NT2/D1 (cell line): ENCODE results near the gene MAP1LC3B.

Experiments
- DNase-seq: peaks from one replicate; pipeline ENCODE4 v3.0.0-alpha.2; 2011; ENCODE audit warnings: low read depth, low spot score
- H3K27me3 ChIP-seq: 2 replicates; pipeline ENCODE4 v1.6.0; 2011; ENCODE audit warnings: mild to moderate bottlenecking; ENCODE audit not compliant: insufficient read length, insufficient read depth
- H3K36me3 ChIP-seq: 2 replicates; pipeline ENCODE4 v1.6.1; 2011; ENCODE audit warnings: mild to moderate bottlenecking, low read length, mixed read lengths; ENCODE audit not compliant: insufficient read depth, insufficient read length
- H3K4me1 ChIP-seq: 2 replicates; pipeline ENCODE4 v1.5.1; 2011; ENCODE audit not compliant: insufficient read depth, insufficient read length
- H3K4me3 ChIP-seq: 2 replicates; pipeline ENCODE4 v1.5.1; 2011; ENCODE audit warnings: low read depth; ENCODE audit not compliant: insufficient read length
- H3K9ac ChIP-seq: 2 replicates; pipeline ENCODE4 v1.6.0; 2011; ENCODE audit warnings: low read depth; ENCODE audit not compliant: insufficient read length
- H3K9me3 ChIP-seq: 2 replicates; pipeline ENCODE4 v1.5.1; 2011; ENCODE audit warnings: mild to moderate bottlenecking, low read length; ENCODE audit not compliant: insufficient read depth
- SUZ12 ChIP-seq: IDR thresholded peaks from 2 replicates; pipeline ENCODE4 v1.6.1; 2011; ENCODE audit not compliant: insufficient read length, insufficient read depth; ENCODE audit errors: extremely low read depth
- YY1 ChIP-seq: IDR thresholded peaks from 2 replicates; pipeline ENCODE4 v1.6.1; 2011; ENCODE audit not compliant: insufficient read length, insufficient read depth
- ZNF274 ChIP-seq: IDR thresholded peaks from 2 replicates; pipeline ENCODE4 v1.6.1; 2011; ENCODE audit warnings: mild to moderate bottlenecking, low read depth, low read length

MAP1LC3B gene

DNA sequence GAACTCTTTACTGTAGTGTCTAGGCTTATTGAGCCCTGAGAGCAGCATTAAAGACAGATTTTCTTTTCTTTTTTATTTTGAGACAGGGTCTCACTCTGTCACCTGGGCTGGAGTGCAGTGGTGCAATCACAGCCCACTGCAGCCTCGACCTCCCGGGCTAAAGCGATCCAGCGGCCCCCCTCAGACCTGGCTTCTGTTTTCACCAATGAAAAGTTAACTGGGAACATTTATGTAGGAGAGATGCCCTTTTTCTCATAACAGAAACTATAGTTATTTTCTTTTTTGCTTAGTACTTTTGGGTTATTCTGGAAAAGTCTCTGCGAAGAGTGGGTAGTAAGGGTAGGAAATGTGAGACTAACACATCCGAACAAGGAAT lies 1.5 kb downstream of the MAP1LC3B start:
- TF ChIP-seq SUZ12 (no peak), YY1 (no peak), ZNF274 (no peak)
- DNase-seq, result no peak
- Histone ChIP-seq H3K27me3 (no peaks in the 10 kb centered on the region), H3K36me3 (peaks cover 18% of the 10 kb centered on the region), H3K9me3 (no peaks in the 10 kb centered on the region), H3K9ac (peak overlapping the region; percentile 92), H3K4me3 (peak overlapping the region; percentile 68), H3K4me1 (peaks cover 4% of the 10 kb centered on the region)

DNA sequence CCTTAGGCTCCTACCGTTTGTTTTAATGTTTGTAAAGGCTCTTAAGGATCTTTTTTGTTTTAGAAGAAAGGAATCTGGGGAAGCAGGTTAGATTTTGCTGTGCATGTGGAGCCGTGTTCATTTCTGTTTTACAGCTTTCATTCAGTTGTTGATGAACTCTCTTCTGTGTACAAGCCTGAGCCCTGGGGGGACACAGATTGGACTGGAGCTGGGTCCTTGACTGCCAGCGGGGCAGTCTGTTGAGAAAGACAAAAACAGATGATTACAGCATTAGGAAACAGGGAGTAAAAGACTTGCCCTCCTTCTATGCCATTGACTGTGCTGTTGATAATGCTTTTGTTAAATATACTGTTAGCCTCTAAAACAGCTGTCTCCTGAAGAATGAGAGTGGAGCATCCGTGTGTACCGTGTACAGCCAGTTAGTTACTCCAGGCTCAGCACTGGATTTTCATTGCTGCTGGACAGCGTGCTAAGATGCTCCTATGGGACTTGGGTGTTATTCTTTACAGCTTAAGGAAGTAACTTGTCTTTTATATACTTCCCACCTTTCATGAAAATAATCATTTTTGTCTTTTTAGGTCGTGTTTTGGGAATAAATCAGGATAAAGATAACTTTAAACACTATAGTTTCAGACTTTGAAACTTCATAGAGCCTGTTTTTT lies 3.2 kb downstream of the MAP1LC3B start:
- Histone ChIP-seq H3K27me3 (no peaks in the 10 kb centered on the region), H3K9me3 (no peaks in the 10 kb centered on the region), H3K36me3 (peaks cover 27% of the 10 kb centered on the region), H3K9ac (no peak overlapping the region), H3K4me3 (no peak overlapping the region), H3K4me1 (peaks cover 4% of the 10 kb centered on the region)
- DNase-seq, result no peak
- TF ChIP-seq YY1 (no peak), ZNF274 (no peak), SUZ12 (no peak)

DNA sequence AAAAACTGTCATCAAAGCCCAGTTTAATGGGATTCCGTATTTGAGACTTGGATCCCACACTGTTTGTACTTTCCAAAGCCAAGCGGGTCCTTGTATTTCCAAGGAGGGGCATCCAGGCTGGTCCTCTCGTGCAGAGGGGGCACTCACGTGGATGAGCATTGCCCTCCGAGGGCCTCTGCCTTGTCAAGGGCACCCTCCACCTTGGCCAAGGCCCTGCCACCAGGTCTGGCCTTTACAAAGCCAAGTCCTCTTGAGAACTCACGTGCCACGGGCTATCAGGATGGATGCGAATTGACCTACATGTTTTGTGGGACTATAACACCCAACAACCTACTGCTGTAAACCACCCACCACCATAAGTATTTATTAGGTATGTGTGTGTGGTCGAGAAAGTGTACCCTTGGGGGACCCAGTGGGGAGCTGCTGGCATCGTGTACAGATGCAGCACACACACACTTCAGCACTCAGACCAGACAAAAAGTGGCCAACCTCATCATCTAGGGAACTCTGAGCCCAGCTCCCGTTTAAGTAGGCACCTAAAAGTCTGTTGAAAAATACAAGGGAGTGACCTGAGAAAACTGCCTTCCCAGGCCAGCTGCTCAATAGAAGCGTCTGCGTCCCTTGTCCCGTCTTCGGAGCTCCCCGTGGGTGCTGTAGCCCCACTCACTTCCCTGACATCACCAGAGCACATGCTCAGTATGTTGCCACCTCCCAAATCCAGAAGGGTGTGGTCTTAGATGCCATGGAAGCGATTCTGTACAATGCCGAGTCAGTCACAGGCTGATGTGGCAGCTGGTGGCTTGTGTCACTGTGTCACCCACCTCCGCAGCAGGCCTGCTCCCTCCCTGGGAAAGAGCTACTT lies 12.9 kb downstream of the MAP1LC3B start:
- no peak overlapping the region for H3K9ac ChIP-seq
- H3K9me3 ChIP-seq, result no peaks in the 10 kb centered on the region
- no peak for TF ChIP-seq YY1
- TF ChIP-seq ZNF274, result no peak
- TF ChIP-seq SUZ12, result no peak
- H3K4me1 ChIP-seq, result no peaks in the 10 kb centered on the region
- H3K27me3 ChIP-seq, result no peaks in the 10 kb centered on the region
- H3K36me3 ChIP-seq, result peaks cover 81% of the 10 kb centered on the region
- no peak overlapping the region for H3K4me3 ChIP-seq
- no peak for DNase-seq

DNA sequence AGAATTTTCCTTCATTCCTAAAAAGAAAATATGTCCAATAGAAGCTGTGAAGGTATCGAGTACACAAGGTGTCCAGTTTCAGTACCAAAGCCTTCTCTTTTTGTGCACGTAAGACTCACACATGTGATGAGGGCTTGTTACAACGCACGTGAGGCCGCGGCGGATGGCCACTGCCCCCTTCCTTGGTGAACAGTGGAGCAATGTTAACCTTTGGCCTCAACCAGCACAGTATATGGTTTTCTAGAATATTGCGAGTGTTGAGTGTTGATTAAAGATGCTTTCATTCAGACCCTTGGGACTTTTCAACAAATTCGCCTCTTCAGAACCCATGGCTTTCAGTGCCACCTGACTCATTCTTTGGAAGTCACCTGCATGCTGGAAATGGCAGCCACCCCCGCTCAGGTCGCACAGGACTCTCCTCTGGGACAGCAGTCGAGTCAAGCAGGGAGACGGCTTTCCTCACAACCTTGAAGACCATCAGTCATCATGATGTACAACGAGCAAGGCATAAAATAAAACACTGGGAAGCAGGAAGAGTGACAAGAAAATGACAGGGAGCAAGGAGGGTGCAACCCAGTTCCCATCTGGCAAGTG lies 14.5 kb downstream of the MAP1LC3B start:
- Histone ChIP-seq H3K36me3 (peaks cover 87% of the 10 kb centered on the region), H3K9ac (no peak overlapping the region), H3K4me1 (no peaks in the 10 kb centered on the region), H3K9me3 (no peaks in the 10 kb centered on the region), H3K27me3 (no peaks in the 10 kb centered on the region), H3K4me3 (no peak overlapping the region)
- no peak for DNase-seq
- TF ChIP-seq YY1, result no peak
- TF ChIP-seq ZNF274, result no peak
- TF ChIP-seq SUZ12, result no peak

DNA sequence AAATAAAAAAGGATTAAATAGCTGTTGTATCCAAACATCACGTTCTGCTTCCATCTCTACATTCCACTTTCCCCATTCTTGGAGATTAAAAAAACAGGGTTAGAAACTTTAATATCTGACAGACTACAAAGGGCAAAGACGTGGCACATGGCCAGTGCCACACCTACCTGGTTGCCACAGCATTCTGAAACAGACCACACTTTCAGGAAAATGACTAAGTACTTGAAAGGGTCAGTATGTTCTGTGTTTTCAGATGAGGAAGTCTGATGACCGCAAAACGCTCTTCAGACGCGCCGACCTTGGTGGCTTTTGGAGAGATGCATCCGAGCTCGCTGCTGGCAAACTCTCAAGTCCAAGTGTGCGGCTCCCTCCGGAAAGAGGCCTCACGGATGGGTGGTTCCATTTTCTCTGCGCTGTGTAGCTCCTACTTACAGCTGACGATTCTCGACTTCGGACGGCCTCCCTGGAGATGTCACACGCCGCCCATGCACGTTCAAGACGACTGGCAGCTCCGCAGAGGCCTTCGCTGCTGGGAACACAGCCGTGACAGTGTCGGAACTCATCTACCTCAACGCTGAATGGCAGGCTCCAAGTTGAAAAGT lies 15.5 kb downstream of the MAP1LC3B start:
- no peaks in the 10 kb centered on the region for H3K27me3 ChIP-seq
- peaks cover 93% of the 10 kb centered on the region for H3K36me3 ChIP-seq
- H3K4me1 ChIP-seq, result no peaks in the 10 kb centered on the region
- DNase-seq, result no peak
- H3K9ac ChIP-seq, result no peak overlapping the region
- no peak for TF ChIP-seq SUZ12
- TF ChIP-seq ZNF274, result no peak
- TF ChIP-seq YY1, result no peak
- H3K9me3 ChIP-seq, result no peaks in the 10 kb centered on the region
- no peak overlapping the region for H3K4me3 ChIP-seq

GRCh38 chr16:87409153-87409552 lies 17.0 kb downstream of the MAP1LC3B start:
- TF ChIP-seq YY1, result no peak
- TF ChIP-seq ZNF274, result no peak
- TF ChIP-seq SUZ12, result no peak
- no peaks in the 10 kb centered on the region for H3K9me3 ChIP-seq
- peaks cover 95% of the 10 kb centered on the region for H3K36me3 ChIP-seq
- no peak overlapping the region for H3K9ac ChIP-seq
- no peaks in the 10 kb centered on the region for H3K27me3 ChIP-seq
- H3K4me1 ChIP-seq, result no peaks in the 10 kb centered on the region
- no peak for DNase-seq
- no peak overlapping the region for H3K4me3 ChIP-seq

GRCh38 chr16:87409781-87410180 lies 17.6 kb downstream of the MAP1LC3B start:
- TF ChIP-seq SUZ12, result no peak
- TF ChIP-seq YY1, result no peak
- no peak for TF ChIP-seq ZNF274
- DNase-seq, result no peak
- H3K36me3 ChIP-seq, result peaks cover 95% of the 10 kb centered on the region
- H3K9me3 ChIP-seq, result no peaks in the 10 kb centered on the region
- no peak overlapping the region for H3K4me3 ChIP-seq
- no peaks in the 10 kb centered on the region for H3K4me1 ChIP-seq
- no peak overlapping the region for H3K9ac ChIP-seq
- H3K27me3 ChIP-seq, result no peaks in the 10 kb centered on the region
